Panc1 (cell line): Measurements from ENCODE around the gene TGFBR1. TPM values are rescaled to one million over a fixed set of nuclear protein-coding genes. Genes with fewer than 3 reads are reported as not detected.

Experiments
- ATAC-seq: fragments of 200-7000 bp; cut with Tn5 transposase; 2 replicates; pipeline ENCODE4 v1.9.1; 2020; ENCODE audit warnings: mild to moderate bottlenecking, moderate library complexity
- BruUV-seq: library from RNA; stranded (reverse); fragments of 400-500 nt; replicated peaks from 2 replicates; lab custom pipeline; 2021; lab: Mats Ljungman, UMichigan
- CTCF ChIA-PET: fragments of 300-600 bp; sonication (Branson Sonifier 250); formaldehyde crosslinking; loops from one replicate; lab custom pipeline; 2022; ENCODE audit warnings: antibody characterized with exemption; lab: Charles Lee
- POLR2A ChIA-PET: fragments of 300-600 bp; sonication (Branson Sonifier 250); formaldehyde crosslinking; loops from one replicate; lab custom pipeline; 2022; ENCODE audit warnings: antibody characterized with exemption; lab: Charles Lee
- DNase-seq: peaks from one replicate; pipeline ENCODE4 v3.0.0-alpha.2; 2010; ENCODE audit warnings: low read depth, low spot score
- H3K27ac ChIP-seq: 2 replicates; pipeline ENCODE4 v1.5.1; 2011; ENCODE audit warnings: mild to moderate bottlenecking, low read length, inconsistent platforms
- H3K27me3 ChIP-seq: fragments of 200-500 bp; sonication (Bioruptor generic); 2 replicates; pipeline ENCODE4 v1.6.0; 2014; ENCODE audit warnings: low read length, inconsistent platforms; ENCODE audit not compliant: control insufficient read depth, insufficient read depth
- H3K36me3 ChIP-seq: fragments of 200-500 bp; sonication (Bioruptor generic); 2 replicates; pipeline ENCODE4 v1.5.1; 2014; ENCODE audit warnings: inconsistent platforms, mild to moderate bottlenecking, low read length, moderate library complexity; ENCODE audit not compliant: control insufficient read depth, insufficient read depth
- H3K4me1 ChIP-seq: 2 replicates; pipeline ENCODE4 v1.5.1; 2011; ENCODE audit warnings: inconsistent platforms, mild to moderate bottlenecking, low read length, moderate library complexity; ENCODE audit not compliant: control insufficient read depth, insufficient read depth
- H3K4me3 ChIP-seq, 2 experiments: 2 replicates each; pipeline ENCODE4 v1.5.1; 2011 to 2012; ENCODE audit warnings: low read depth in 2 of 2, low read length in 2 of 2, mild to moderate bottlenecking in 2 of 2, inconsistent platforms in 1 of 2, moderate library complexity in 1 of 2
- H3K9me3 ChIP-seq: fragments of 200-500 bp; sonication (Bioruptor generic); 2 replicates; pipeline ENCODE4 v1.5.1; 2014; ENCODE audit warnings: low read depth, mild to moderate bottlenecking, inconsistent platforms, low read length, moderate library complexity; ENCODE audit not compliant: control insufficient read depth, insufficient read depth
- CTCF ChIP-seq: fragments of 450-650 bp; IDR thresholded peaks from 2 replicates; pipeline ENCODE4 v1.5.1; 2017; ENCODE audit warnings: mild to moderate bottlenecking
- POLR2AphosphoS5 ChIP-seq: IDR thresholded peaks from 2 replicates; pipeline ENCODE4 v1.6.1; 2012; ENCODE audit warnings: mild to moderate bottlenecking, low read depth, low read length, moderate library complexity
- REST ChIP-seq, 2 experiments: IDR thresholded peaks; 2 replicates each; pipeline ENCODE4 v1.6.1; 2011 to 2012; ENCODE audit warnings: low read depth in 2 of 2, control low read depth in 1 of 2, low read length in 1 of 2, mild to moderate bottlenecking in 1 of 2, moderate library complexity in 1 of 2; ENCODE audit not compliant: insufficient read depth in 1 of 2
- SIN3A ChIP-seq: IDR thresholded peaks from 2 replicates; pipeline ENCODE4 v1.6.1; 2012; ENCODE audit warnings: low read depth, mild to moderate bottlenecking, low read length, moderate library complexity, borderline replicate concordance; ENCODE audit not compliant: insufficient read depth
- TCF7L2 ChIP-seq: IDR thresholded peaks from 2 replicates; pipeline ENCODE4 v1.6.1; 2011; ENCODE audit warnings: mild to moderate bottlenecking, low read depth, low read length, inconsistent platforms
- in situ Hi-C: cut with HindIII; loops from 2 replicates; pipeline ENCODE4 v1.10.0; 2016; ENCODE audit warnings: low sequenced_read_pairs, low pct_unique_long_range_greater_than_20kb
- intact Hi-C: fragments of 100-400 bp; cut with micrococcal nuclease; formaldehyde crosslinking; loops from one replicate; pipeline ENCODE4 v1.10.0; 2022; ENCODE audit not compliant: unreplicated experiment
- total RNA-seq: library from RNA; stranded (reverse); gene quantifications from one replicate; pipeline ENCODE4 v1.2.1, GENCODE V29; 2021; ENCODE audit not compliant: unreplicated experiment

Gene TGFBR1
- total RNA-seq, 1 experiment from 2014 or later: 22.2 TPM

GRCh38 chr9:99073347-99073746 is 31.6 kb upstream of the TGFBR1 start:
- ChIA-PET POLR2A (no interaction called here), CTCF (no interaction called here)
- no peak for ATAC-seq
- Histone ChIP-seq H3K27me3 (no peaks in the 10 kb centered on the region), H3K27ac (no peak overlapping the region), H3K9me3 (no peaks in the 10 kb centered on the region), H3K4me1 (no peaks in the 10 kb centered on the region), H3K36me3 (no peaks in the 10 kb centered on the region), H3K4me3 (no peak overlapping the region)
- no peak for DNase-seq
- no TSS peak for BruUV-seq
- in situ Hi-C loops: no loop called here
- intact Hi-C loops: no loop called here
- no peak for TF ChIP-seq SIN3A
- TF ChIP-seq CTCF: no peak
- no peak for TF ChIP-seq REST (IDR thresholded peaks at IDR 0.05; ENCODE audit: insufficient read depth in 1 of 2, low read depth in 2 of 2, low read length in 1 of 2)
- TF ChIP-seq POLR2AphosphoS5: no peak
- TF ChIP-seq TCF7L2: no peak

- in situ Hi-C loops: no loop called here
- POLR2A ChIA-PET: no interaction called here
- TF ChIP-seq TCF7L2: no peak
- no peak for TF ChIP-seq POLR2AphosphoS5
- TF ChIP-seq SIN3A: no peak
- TF ChIP-seq REST (IDR thresholded peaks at IDR 0.05; ENCODE audit: insufficient read depth in 1 of 2, low read depth in 2 of 2, low read length in 1 of 2): no peak
- no peak for TF ChIP-seq CTCF
- DNase-seq (no peak), ATAC-seq (no peak)
- CTCF ChIA-PET: no interaction called here
- no peaks in the 10 kb centered on the region for H3K9me3 ChIP-seq
- no peaks in the 10 kb centered on the region for H3K27me3 ChIP-seq
- intact Hi-C loops: no loop called here
- no peaks in the 10 kb centered on the region for H3K36me3 ChIP-seq
- no TSS peak for BruUV-seq
- H3K27ac ChIP-seq: no peak overlapping the region
- no peaks in the 10 kb centered on the region for H3K4me1 ChIP-seq
- no peak overlapping the region for H3K4me3 ChIP-seq
Measured at GRCh38 chr9:99073985-99074901, 30.7 kb upstream of the TGFBR1 start.
